Measurements from ENCODE around the gene SLC30A4.

GRCh38 chr15:45468294-45468693 is 54.3 kb downstream of the SLC30A4 start:
- no peak for TF ChIP-seq CTCF (optimal IDR thresholded peaks at IDR 0.05 in 1 of 3, IDR thresholded peaks at IDR 0.05 in 1 of 3, conservative IDR thresholded peaks at IDR 0.05 in 1 of 3; ENCODE audit: extremely low read depth in 1 of 3, insufficient read depth in 2 of 3, low read length in 3 of 3)
- no peak for TF ChIP-seq EZH2 (IDR thresholded peaks at IDR 0.05; ENCODE audit: low read length)
